Endodermal cell (in vitro differentiated cells): ENCODE results near the gene OR5K1. TPM values are rescaled to one million over a fixed set of nuclear protein-coding genes. Genes with fewer than 3 reads are reported as not detected.

ENCODE experiments used
- DNase-seq: peaks from one replicate; pipeline ENCODE4 v3.0.0-alpha.2; 2017
- H3K27ac ChIP-seq: 2 replicates; pipeline ENCODE4 v1.5.1; 2013; ENCODE audit warnings: mild to moderate bottlenecking, low read depth, low read length, moderate library complexity
- H3K27me3 ChIP-seq: 2 replicates; pipeline ENCODE4 v1.6.1; 2013; ENCODE audit warnings: mild to moderate bottlenecking, low read length, moderate library complexity; ENCODE audit not compliant: insufficient read depth, control insufficient read depth, poor library complexity, severe bottlenecking
- H3K36me3 ChIP-seq: 2 replicates; pipeline ENCODE4 v1.7.0; 2013; ENCODE audit warnings: mild to moderate bottlenecking, low read length, moderate library complexity; ENCODE audit not compliant: control insufficient read depth, insufficient read depth
- H3K4me1 ChIP-seq: one replicate; pipeline ENCODE4 v1.7.0; 2013; ENCODE audit warnings: low read length; ENCODE audit not compliant: control insufficient read depth, insufficient read depth
- H3K4me3 ChIP-seq: 2 replicates; pipeline ENCODE4 v1.5.1; 2013; ENCODE audit warnings: mild to moderate bottlenecking, low read length, moderate library complexity
- H3K9ac ChIP-seq: 2 replicates; pipeline ENCODE4 v1.6.1; 2013; ENCODE audit warnings: mild to moderate bottlenecking, low read length, moderate library complexity; ENCODE audit not compliant: poor library complexity, severe bottlenecking; ENCODE audit errors: extremely low read depth
- H3K9me3 ChIP-seq: 2 replicates; pipeline ENCODE4 v1.6.1; 2013; ENCODE audit warnings: mild to moderate bottlenecking, low read length, moderate library complexity; ENCODE audit not compliant: control insufficient read depth
- H3K27ac Mint-ChIP-seq: 2 replicates; pipeline ENCODE4 v1.8.0; 2020; ENCODE audit warnings: mixed read lengths
- H3K27me3 Mint-ChIP-seq: 2 replicates; pipeline ENCODE4 v1.8.0; 2021; ENCODE audit warnings: mild to moderate bottlenecking, mixed read lengths; ENCODE audit not compliant: insufficient read depth
- H3K36me3 Mint-ChIP-seq: 2 replicates; pipeline ENCODE4 v1.8.0; 2020; ENCODE audit warnings: low read depth, mixed read lengths
- H3K4me1 Mint-ChIP-seq: 2 replicates; pipeline ENCODE4 v1.8.0; 2020; ENCODE audit warnings: mixed read lengths
- H3K4me3 Mint-ChIP-seq: 2 replicates; pipeline ENCODE4 v1.8.0; 2020; ENCODE audit warnings: mild to moderate bottlenecking, moderate library complexity, mixed read lengths
- H3K9me3 Mint-ChIP-seq: 2 replicates; pipeline ENCODE4 v1.8.0; 2020; ENCODE audit warnings: mild to moderate bottlenecking, mixed read lengths
- WGBS, 2 experiments: methylation state at CpG; one replicate each; pipeline versions ENCODE4 v1.1.5 to v1.1.7; 2013; ENCODE audit warnings: missing lambda C conversion rate in 2 of 2, mixed read lengths in 1 of 2; ENCODE audit not compliant: insufficient coverage in 1 of 2, insufficient read length in 1 of 2; 5-methylcytosine and 5-hydroxymethylcytosine counted together
- total RNA-seq, 2 donors: library from RNA; stranded (reverse); fragmentation: NEBNext Ultra II Directional in 1 of 2; extraction: Animal tissue kit (Norgen Biotek cat#: 25700) in 1 of 2; gene quantifications; 2 replicates in 1 of 2; 3 replicates in 1 of 2; pipeline ENCODE4 v1.2.1, GENCODE V29; 2021
- TF ChIP-seq, protein P1 (sequence below): fragments of 200-600 bp; sonication (generic); conservative IDR thresholded peaks from 2 replicates; pipeline ENCODE4 v1.5.0; 2021; ENCODE audit warnings: antibody characterized with exemption, mild to moderate bottlenecking

The OR5K1 gene
- total RNA-seq, 2 donors from 2014 or later: not detected

DNA sequence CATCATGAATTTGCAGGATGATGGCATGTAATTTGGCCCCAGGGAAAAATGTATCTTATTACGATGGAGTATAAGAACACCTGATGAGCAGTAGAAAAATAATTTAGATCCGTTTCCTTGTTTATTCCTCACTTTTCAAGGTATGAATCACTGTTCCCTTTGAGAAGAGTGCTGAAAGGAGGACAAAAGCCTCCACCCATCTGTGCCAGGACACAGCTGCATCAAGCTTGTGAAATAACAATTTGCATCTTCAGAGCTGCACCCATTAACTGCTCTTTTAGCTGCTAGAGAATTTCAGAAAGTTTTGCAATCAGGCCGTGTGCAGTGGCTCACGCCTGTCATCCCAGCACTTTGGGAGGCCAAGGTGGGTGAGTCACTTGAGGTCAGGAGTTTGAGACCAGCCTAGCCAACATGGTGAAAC, 50.1 kb downstream of the OR5K1 start:
- H3K4me3 ChIP-seq: no peak overlapping the region
- H3K36me3 Mint-ChIP-seq: peaks cover 16% of the 10 kb centered on the region
- H3K27ac ChIP-seq: no peak overlapping the region
- H3K9me3 Mint-ChIP-seq: no peaks in the 10 kb centered on the region
- H3K27me3 Mint-ChIP-seq: no peaks in the 10 kb centered on the region
- DNase-seq: no peak
- H3K9me3 ChIP-seq: no peaks in the 10 kb centered on the region
- TF ChIP-seq, protein P1, sequence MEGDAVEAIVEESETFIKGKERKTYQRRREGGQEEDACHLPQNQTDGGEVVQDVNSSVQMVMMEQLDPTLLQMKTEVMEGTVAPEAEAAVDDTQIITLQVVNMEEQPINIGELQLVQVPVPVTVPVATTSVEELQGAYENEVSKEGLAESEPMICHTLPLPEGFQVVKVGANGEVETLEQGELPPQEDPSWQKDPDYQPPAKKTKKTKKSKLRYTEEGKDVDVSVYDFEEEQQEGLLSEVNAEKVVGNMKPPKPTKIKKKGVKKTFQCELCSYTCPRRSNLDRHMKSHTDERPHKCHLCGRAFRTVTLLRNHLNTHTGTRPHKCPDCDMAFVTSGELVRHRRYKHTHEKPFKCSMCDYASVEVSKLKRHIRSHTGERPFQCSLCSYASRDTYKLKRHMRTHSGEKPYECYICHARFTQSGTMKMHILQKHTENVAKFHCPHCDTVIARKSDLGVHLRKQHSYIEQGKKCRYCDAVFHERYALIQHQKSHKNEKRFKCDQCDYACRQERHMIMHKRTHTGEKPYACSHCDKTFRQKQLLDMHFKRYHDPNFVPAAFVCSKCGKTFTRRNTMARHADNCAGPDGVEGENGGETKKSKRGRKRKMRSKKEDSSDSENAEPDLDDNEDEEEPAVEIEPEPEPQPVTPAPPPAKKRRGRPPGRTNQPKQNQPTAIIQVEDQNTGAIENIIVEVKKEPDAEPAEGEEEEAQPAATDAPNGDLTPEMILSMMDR: no peak
- no peak overlapping the region for H3K4me3 Mint-ChIP-seq
- H3K27me3 ChIP-seq: no peaks in the 10 kb centered on the region
- peaks cover 23% of the 10 kb centered on the region for H3K36me3 ChIP-seq
- WGBS, 2 experiments: 84 to 95% methylated on average over 2 to 4 of the region's 4 CpGs
- no peak overlapping the region for H3K27ac Mint-ChIP-seq
- H3K4me1 ChIP-seq: peaks cover 3% of the 10 kb centered on the region
- H3K4me1 Mint-ChIP-seq: peaks cover 12% of the 10 kb centered on the region
- no peak overlapping the region for H3K9ac ChIP-seq

DNA sequence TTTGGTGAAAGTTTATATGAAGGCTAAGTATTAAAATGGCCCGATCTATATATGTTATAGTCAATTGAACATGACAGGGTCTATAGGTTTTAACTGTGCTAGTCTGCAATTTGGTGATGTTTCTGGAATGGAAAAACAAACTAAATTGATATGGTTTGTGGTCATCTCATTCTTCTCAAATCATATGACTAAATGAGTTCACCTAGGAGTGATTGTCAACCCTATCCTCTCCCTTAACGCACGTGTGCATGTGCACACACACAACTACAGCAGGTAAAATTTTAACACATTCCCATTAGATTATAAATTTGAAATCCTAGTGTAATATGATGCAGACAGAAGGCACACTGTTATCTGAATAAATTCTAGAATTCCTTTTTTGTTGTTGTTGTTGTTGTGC, 50.7 kb downstream of the OR5K1 start:
- H3K9me3 Mint-ChIP-seq: no peaks in the 10 kb centered on the region
- peaks cover 12% of the 10 kb centered on the region for H3K4me1 Mint-ChIP-seq
- H3K36me3 Mint-ChIP-seq: peaks cover 21% of the 10 kb centered on the region
- DNase-seq: no peak
- Histone ChIP-seq H3K4me1 (peaks cover 3% of the 10 kb centered on the region), H3K27me3 (no peaks in the 10 kb centered on the region), H3K4me3 (no peak overlapping the region), H3K36me3 (peaks cover 29% of the 10 kb centered on the region), H3K9me3 (no peaks in the 10 kb centered on the region), H3K27ac (no peak overlapping the region), H3K9ac (no peak overlapping the region)
- H3K27me3 Mint-ChIP-seq: no peaks in the 10 kb centered on the region
- TF ChIP-seq, protein P1: no peak
- H3K4me3 Mint-ChIP-seq: no peak overlapping the region
- WGBS, 2 experiments: 93% methylated on average over 3 of the region's 3 CpGs; no CpG with 5 or more reads in 1 of the 2 experiments
- H3K27ac Mint-ChIP-seq: no peak overlapping the region

DNA sequence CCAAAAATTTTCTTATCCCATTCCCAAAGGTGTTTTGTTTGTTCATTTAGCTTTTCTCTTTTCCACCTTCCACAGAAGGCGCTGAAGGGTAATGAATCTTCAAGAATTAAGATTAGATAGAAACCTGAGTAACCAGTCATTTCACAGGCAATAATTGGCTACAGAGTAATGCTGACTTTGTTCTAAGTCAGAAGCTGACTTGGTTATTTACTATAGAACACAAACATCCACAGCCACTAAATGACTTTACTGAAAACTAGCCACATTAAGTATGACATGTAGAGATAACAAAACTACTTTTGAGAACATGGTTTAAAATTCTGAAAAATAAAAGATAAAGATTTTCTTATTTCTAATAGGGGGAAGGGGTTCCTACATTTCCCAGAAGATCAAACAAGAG, 51.9 kb downstream of the OR5K1 start:
- H3K9me3 Mint-ChIP-seq: no peaks in the 10 kb centered on the region
- H3K36me3 Mint-ChIP-seq: peaks cover 32% of the 10 kb centered on the region
- TF ChIP-seq, protein P1: no peak
- Histone ChIP-seq H3K4me3 (no peak overlapping the region), H3K9ac (no peak overlapping the region), H3K36me3 (peaks cover 42% of the 10 kb centered on the region), H3K9me3 (no peaks in the 10 kb centered on the region), H3K27ac (no peak overlapping the region), H3K27me3 (no peaks in the 10 kb centered on the region), H3K4me1 (peaks cover 3% of the 10 kb centered on the region)
- no peak overlapping the region for H3K4me3 Mint-ChIP-seq
- peaks cover 18% of the 10 kb centered on the region for H3K4me1 Mint-ChIP-seq
- 90% methylated on average over 1 of the region's 1 CpG; no CpG with 5 or more reads in 1 of the 2 experiments for WGBS, 2 experiments
- no peak for DNase-seq
- H3K27me3 Mint-ChIP-seq: no peaks in the 10 kb centered on the region
- H3K27ac Mint-ChIP-seq: no peak overlapping the region
